Measurements from ENCODE around the gene PLEKHM2. TPM values are rescaled to one million over a fixed set of nuclear protein-coding genes. Genes with fewer than 3 reads are reported as not detected.

The PLEKHM2 gene
- total and polyA plus RNA-seq, 2 of the 8 experiments (the other 6 are each of a cell fraction or from before 2014, with no cell fraction given), result 38.3 to 47.6 TPM

DNA sequence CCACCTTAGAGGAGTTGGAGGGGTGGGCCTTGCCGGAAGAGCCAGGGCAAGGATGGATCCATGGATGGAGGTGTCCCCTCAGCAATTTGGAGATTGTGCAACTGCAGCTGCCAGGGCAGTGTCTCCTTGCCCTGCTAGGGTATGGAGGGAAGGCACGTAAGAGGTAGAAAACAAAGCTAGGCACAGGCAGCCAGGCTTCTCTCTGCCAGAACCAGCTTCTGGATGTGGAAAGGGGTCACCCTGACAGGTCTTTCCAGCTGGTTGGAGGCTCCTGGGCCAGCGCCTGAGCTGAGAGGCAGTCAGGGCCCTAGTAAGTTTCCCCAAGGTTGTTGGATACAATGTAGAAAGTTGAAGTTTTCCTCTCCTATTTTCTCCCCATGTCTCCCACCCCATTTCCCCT is 36.7 kb downstream of the PLEKHM2 start:
- WGBS, 2 experiments (ENCODE audit: extremely low coverage in 1 of 2, insufficient coverage in 1 of 2, insufficient read length in 1 of 2, insufficient replicate concordance in 2 of 2, low coverage in 1 of 2, low lambda C conversion rate in 2 of 2, missing lambda C conversion rate in 1 of 2), result 86% methylated on average over 3 of the region's 3 CpGs; no CpG with 5 or more reads in 1 of the 2 experiments
- Histone ChIP-seq H4K20me1 (replicated peaks in 1 of 2; ENCODE audit: control insufficient read depth in 1 of 2, insufficient read depth in 2 of 2, low read length in 2 of 2) (peaks cover 0 to under 1% of the 10 kb centered on the region in 2 experiments), H2BK120ac (replicated peaks; ENCODE audit: low read depth, low read length) (no peak overlapping the region), H3K79me2 (ENCODE audit: control insufficient read depth in 1 of 2, insufficient read depth in 2 of 2, low read length in 2 of 2) (no peaks in the 10 kb centered on the region), H3K23me2 (ENCODE audit: low read depth, low read length) (no peaks in the 10 kb centered on the region), H3K27ac (ENCODE audit: low read depth, low read length) (no peak overlapping the region), H2AK5ac (ENCODE audit: low read depth, low read length) (no peak overlapping the region), H2BK15ac (ENCODE audit: low read length) (no peak overlapping the region), H3K4me2 (ENCODE audit: insufficient read depth in 1 of 2, low read depth in 2 of 2, low read length in 2 of 2) (no peak overlapping the region), H3K18ac (ENCODE audit: extremely low read depth, low read length) (no peak overlapping the region), H3K56ac (replicated peaks; ENCODE audit: insufficient read length, low read depth, low read length) (no peak overlapping the region), H3K14ac (ENCODE audit: insufficient read length) (no peak overlapping the region), H3K9ac (replicated peaks in 1 of 4; ENCODE audit: extremely low read depth in 1 of 4, low read depth in 3 of 4, low read length in 3 of 4) (no peak overlapping the region), H4K91ac (replicated peaks; ENCODE audit: insufficient read length, low read length) (no peak overlapping the region), H3K79me1 (ENCODE audit: low read depth, low read length) (no peaks in the 10 kb centered on the region), H4K8ac (ENCODE audit: extremely low read depth, insufficient read depth, low read length) (no peak overlapping the region; the same call in 1 of the 2 replicates), H2BK5ac (ENCODE audit: low read depth, low read length) (no peak overlapping the region), H3K36me3 (ENCODE audit: control insufficient read depth in 2 of 4, insufficient read depth in 4 of 4, low read length in 3 of 4) (peaks cover 0 to 14% (median 6%) of the 10 kb centered on the region in 4 experiments; a peak in 4 of 8 replicates), H3K4me1 (replicated peaks in 1 of 4; ENCODE audit: control insufficient read depth in 3 of 4, insufficient read depth in 4 of 4, low read length in 3 of 4) (no peaks in the 10 kb centered on the region), H3K4me3 (ENCODE audit: extremely low read depth in 1 of 4, insufficient read depth in 2 of 4, low read depth in 3 of 4, low read length in 4 of 4) (no peak overlapping the region), H4K5ac (ENCODE audit: insufficient read length, low read depth, low read length) (no peak overlapping the region), H2BK12ac (ENCODE audit: low read depth, low read length) (no peak overlapping the region), H3K9me3 (ENCODE audit: insufficient read depth in 2 of 2, low read depth in 1 of 2, low read length in 1 of 2) (no peaks in the 10 kb centered on the region), H2AFZ (ENCODE audit: low read length) (no peak overlapping the region), H3K4ac (replicated peaks; ENCODE audit: insufficient read length, low read depth, low read length) (no peak overlapping the region), H3K27me3 (replicated peaks in 1 of 4; ENCODE audit: control insufficient read depth in 3 of 4, extremely low read depth in 1 of 4, insufficient read depth in 3 of 4, low read length in 3 of 4) (no peaks in the 10 kb centered on the region; a peak in 1 of 7 replicates), H3K23ac (ENCODE audit: insufficient read length) (no peak overlapping the region), H2BK20ac (ENCODE audit: low read length) (no peak overlapping the region)
- POLR2A ChIA-PET (ENCODE audit: partially characterized antibody), result interaction anchor here (0.6 kb wide), 1 partner anchor 149 kb away, joined by 3 read pairs; no protein-coding TSS in a partner anchor
- FAIRE-seq, result no peak
- no peak for TF ChIP-seq SRF (IDR thresholded peaks at IDR 0.05; ENCODE audit: low read depth, low read length)
- TF ChIP-seq, protein P1, sequence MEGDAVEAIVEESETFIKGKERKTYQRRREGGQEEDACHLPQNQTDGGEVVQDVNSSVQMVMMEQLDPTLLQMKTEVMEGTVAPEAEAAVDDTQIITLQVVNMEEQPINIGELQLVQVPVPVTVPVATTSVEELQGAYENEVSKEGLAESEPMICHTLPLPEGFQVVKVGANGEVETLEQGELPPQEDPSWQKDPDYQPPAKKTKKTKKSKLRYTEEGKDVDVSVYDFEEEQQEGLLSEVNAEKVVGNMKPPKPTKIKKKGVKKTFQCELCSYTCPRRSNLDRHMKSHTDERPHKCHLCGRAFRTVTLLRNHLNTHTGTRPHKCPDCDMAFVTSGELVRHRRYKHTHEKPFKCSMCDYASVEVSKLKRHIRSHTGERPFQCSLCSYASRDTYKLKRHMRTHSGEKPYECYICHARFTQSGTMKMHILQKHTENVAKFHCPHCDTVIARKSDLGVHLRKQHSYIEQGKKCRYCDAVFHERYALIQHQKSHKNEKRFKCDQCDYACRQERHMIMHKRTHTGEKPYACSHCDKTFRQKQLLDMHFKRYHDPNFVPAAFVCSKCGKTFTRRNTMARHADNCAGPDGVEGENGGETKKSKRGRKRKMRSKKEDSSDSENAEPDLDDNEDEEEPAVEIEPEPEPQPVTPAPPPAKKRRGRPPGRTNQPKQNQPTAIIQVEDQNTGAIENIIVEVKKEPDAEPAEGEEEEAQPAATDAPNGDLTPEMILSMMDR (IDR thresholded peaks at IDR 0.05; ENCODE audit: control extremely low read depth in 1 of 3, insufficient read depth in 1 of 3, low read depth in 1 of 3, low read length in 3 of 3), result no peak
- no peak for DNase-seq (ENCODE audit: low read depth in 1 of 2, low spot score in 2 of 2)
- CTCF ChIA-PET (ENCODE audit: partially characterized antibody), result interaction anchor here (2.7 kb wide), 1 partner anchor 10 kb away, joined by 15 read pairs; no protein-coding TSS in a partner anchor

All from H1 (cell line).